ENCODE data around the gene UBE3B.

- TF ChIP-seq CTCF (IDR thresholded peaks at IDR 0.05) = no peak
- TF ChIP-seq POLR2A (IDR thresholded peaks at IDR 0.05) = no peak
- TF ChIP-seq EP300 (IDR thresholded peaks at IDR 0.05) = no peak
These were observed 27.4 kb upstream of the UBE3B start for GRCh38 chr12:109449845-109450532.
